SU-DHL-6 (cell line): ENCODE measurements around the gene SEC16A.

ENCODE experiments used
- H2AFZ ChIP-seq: fragments of 200-600 bp; sonication (generic); 2 replicates; pipeline ENCODE4 v1.6.1; 2014; ENCODE audit warnings: low read depth, mild to moderate bottlenecking, moderate library complexity, mixed read lengths, antibody characterized with exemption, low read length; ENCODE audit not compliant: severe bottlenecking
- H3F3A ChIP-seq: fragments of 200-600 bp; shearing (Covaris generic); 2 replicates; pipeline ENCODE4 v1.6.0; 2016; ENCODE audit warnings: antibody characterized with exemption, mild to moderate bottlenecking; ENCODE audit not compliant: insufficient read depth
- H3K27ac ChIP-seq: fragments of 200-600 bp; sonication (generic); 2 replicates; pipeline ENCODE4 v1.5.1; 2016; ENCODE audit warnings: low read depth, mild to moderate bottlenecking, low read length, moderate library complexity, mixed read lengths
- H3K27me3 ChIP-seq: fragments of 200-600 bp; sonication (generic), shearing (Covaris generic); 2 replicates; pipeline ENCODE4 v1.6.0; 2014; ENCODE audit warnings: mild to moderate bottlenecking, low read length
- H3K36me3 ChIP-seq: fragments of 200-600 bp; sonication (generic); 2 replicates; pipeline ENCODE4 v1.6.1; 2014; ENCODE audit warnings: mild to moderate bottlenecking, low read length, mixed read lengths
- H3K4me2 ChIP-seq: fragments of 300-600, 200-600 bp; shearing (Covaris generic), sonication (generic); 2 replicates; pipeline ENCODE4 v1.6.0; 2014; ENCODE audit warnings: low read length, low read depth, mild to moderate bottlenecking; ENCODE audit not compliant: poor library complexity, severe bottlenecking
- H3K4me3 ChIP-seq: fragments of 200-600 bp; sonication (generic); 2 replicates; pipeline ENCODE4 v1.5.1; 2014; ENCODE audit warnings: antibody characterized with exemption, low read length, mild to moderate bottlenecking, mixed read lengths; ENCODE audit not compliant: insufficient read depth, poor library complexity, severe bottlenecking
- H3K79me2 ChIP-seq: fragments of 200-600 bp; sonication (generic); 2 replicates; pipeline ENCODE4 v1.6.1; 2014; ENCODE audit warnings: mild to moderate bottlenecking, low read length, moderate library complexity; ENCODE audit not compliant: insufficient read depth
- H3K9ac ChIP-seq: fragments of 200-600 bp; sonication (generic); 2 replicates; pipeline ENCODE4 v1.7.0; 2014; ENCODE audit warnings: mild to moderate bottlenecking, low read length
- H3K9me2 ChIP-seq: fragments of 200-600 bp; sonication (generic); replicated peaks from 2 replicates; pipeline ENCODE4 v1.6.1; 2014; ENCODE audit warnings: low read length; ENCODE audit not compliant: insufficient read depth
- H3K9me3 ChIP-seq: fragments of 200-600 bp; sonication (generic); 2 replicates; pipeline ENCODE4 v1.6.1; 2014; ENCODE audit warnings: low read length, mixed read lengths; ENCODE audit not compliant: insufficient read depth
- H4K20me1 ChIP-seq: fragments of 200-600 bp; sonication (generic); 2 replicates; pipeline ENCODE4 v1.6.1; 2014; ENCODE audit warnings: low read depth, mild to moderate bottlenecking, antibody characterized with exemption, low read length, moderate library complexity, mixed read lengths
- EZH2phosphoT487 ChIP-seq: fragments of 200-600 bp; sonication (generic), shearing (Covaris generic); conservative IDR thresholded peaks from 2 replicates; pipeline ENCODE4 v1.6.1; 2018; ENCODE audit warnings: mild to moderate bottlenecking, antibody characterized with exemption, low read length, moderate library complexity, mixed read lengths
- TF ChIP-seq, protein P1 (sequence below): fragments of 200-600 bp; sonication (generic); IDR thresholded peaks from one replicate; pipeline ENCODE4 v1.5.1; 2017; ENCODE audit warnings: antibody characterized with exemption, mild to moderate bottlenecking, low read length, moderate library complexity; ENCODE audit not compliant: insufficient read depth, poor library complexity, severe bottlenecking

The SEC16A gene

DNA sequence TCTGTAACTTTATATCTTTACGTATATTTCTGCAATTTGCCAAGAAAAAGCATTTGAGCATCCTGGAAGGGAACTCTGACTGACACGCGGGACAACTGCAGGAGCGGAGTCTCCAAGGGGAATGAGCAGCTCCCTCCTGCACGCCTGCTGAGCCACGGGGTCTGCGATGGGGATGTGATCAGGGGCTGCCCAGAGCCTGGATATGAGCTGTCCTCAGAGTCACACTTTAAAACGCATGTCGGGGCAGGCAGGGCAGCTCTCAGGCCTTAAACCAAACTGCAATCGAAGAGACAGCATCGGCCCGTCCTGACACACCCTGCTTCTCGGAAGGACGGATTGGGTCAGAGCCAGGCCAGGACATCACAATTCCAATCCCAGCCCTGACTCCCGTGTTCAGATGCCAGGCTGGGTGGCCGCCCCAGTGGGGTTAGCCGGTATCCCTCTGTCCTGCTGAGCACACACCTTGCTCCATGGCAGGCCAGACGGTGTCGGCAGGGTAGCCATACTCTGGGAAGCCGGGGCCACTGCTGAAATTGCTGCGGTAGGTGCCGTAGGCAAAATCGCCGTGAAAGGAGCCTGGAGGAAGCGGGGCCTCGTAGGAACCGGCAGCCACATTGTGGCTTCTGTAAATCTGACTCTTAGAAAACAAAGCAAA is 17.2 kb downstream of the SEC16A start:
- H3K9me3 ChIP-seq: no peaks in the 10 kb centered on the region
- no peaks in the 10 kb centered on the region for H3K9me2 ChIP-seq
- H4K20me1 ChIP-seq: no peaks in the 10 kb centered on the region
- no peak overlapping the region for H3K4me2 ChIP-seq
- H2AFZ ChIP-seq: no peak overlapping the region
- H3K9ac ChIP-seq: no peak overlapping the region
- TF ChIP-seq, protein P1, sequence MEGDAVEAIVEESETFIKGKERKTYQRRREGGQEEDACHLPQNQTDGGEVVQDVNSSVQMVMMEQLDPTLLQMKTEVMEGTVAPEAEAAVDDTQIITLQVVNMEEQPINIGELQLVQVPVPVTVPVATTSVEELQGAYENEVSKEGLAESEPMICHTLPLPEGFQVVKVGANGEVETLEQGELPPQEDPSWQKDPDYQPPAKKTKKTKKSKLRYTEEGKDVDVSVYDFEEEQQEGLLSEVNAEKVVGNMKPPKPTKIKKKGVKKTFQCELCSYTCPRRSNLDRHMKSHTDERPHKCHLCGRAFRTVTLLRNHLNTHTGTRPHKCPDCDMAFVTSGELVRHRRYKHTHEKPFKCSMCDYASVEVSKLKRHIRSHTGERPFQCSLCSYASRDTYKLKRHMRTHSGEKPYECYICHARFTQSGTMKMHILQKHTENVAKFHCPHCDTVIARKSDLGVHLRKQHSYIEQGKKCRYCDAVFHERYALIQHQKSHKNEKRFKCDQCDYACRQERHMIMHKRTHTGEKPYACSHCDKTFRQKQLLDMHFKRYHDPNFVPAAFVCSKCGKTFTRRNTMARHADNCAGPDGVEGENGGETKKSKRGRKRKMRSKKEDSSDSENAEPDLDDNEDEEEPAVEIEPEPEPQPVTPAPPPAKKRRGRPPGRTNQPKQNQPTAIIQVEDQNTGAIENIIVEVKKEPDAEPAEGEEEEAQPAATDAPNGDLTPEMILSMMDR: no peak
- no peak for TF ChIP-seq EZH2phosphoT487
- no peaks in the 10 kb centered on the region for H3F3A ChIP-seq
- peaks cover 3% of the 10 kb centered on the region; the same call in 1 of the 2 replicates for H3K36me3 ChIP-seq
- no peaks in the 10 kb centered on the region for H3K27me3 ChIP-seq
- H3K4me3 ChIP-seq: no peak overlapping the region
- H3K27ac ChIP-seq: no peak overlapping the region
- H3K79me2 ChIP-seq: no peaks in the 10 kb centered on the region; the same call in 1 of the 2 replicates

DNA sequence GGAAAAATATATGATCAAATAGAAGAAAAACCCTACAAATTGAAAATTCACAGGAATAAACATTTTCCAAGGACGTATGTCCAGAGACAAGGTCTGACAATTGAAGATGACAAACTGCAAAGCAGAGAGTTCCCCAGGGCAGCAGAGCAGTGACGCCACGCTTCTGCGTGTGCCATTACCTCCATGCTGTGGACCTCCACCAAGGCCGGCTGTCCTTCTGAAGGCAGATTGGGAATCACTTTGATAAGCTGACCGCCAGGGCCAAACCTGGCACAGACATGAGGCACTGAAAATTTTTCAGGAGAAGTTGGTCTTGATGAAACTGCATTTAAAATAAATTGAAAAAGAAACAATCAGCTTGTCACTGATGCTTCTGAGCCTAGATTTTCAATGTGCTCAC is 18.6 kb downstream of the SEC16A start:
- Histone ChIP-seq H3K9me3 (no peaks in the 10 kb centered on the region), H3K27me3 (no peaks in the 10 kb centered on the region), H3K4me2 (no peak overlapping the region), H2AFZ (no peak overlapping the region), H3K4me3 (no peak overlapping the region), H3K9ac (no peak overlapping the region), H3K79me2 (no peaks in the 10 kb centered on the region), H3K36me3 (peaks cover 3% of the 10 kb centered on the region; the same call in 1 of the 2 replicates), H4K20me1 (no peaks in the 10 kb centered on the region), H3K9me2 (no peaks in the 10 kb centered on the region), H3F3A (no peaks in the 10 kb centered on the region), H3K27ac (no peak overlapping the region)
- no peak for TF ChIP-seq EZH2phosphoT487
- TF ChIP-seq, protein P1: no peak

DNA sequence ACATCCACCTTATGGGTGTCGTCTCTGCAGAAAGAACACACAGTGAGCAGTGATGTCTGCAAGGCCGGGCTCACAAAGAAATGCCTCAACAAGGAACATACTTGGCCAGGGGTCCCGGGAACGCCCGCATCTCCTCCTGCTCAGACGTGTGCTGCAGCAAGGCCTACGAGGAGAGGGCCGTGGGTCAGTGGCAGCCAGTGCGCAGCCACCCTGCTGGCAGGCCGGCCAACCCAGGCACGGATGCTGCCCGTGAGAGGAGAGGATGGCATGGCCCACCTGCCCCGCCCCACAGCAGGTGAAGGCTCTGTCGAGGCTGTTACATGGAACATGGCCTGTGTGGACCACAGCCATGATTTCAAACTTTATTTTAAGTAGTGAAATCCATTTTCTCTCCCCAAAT is 19.3 kb downstream of the SEC16A start:
- Histone ChIP-seq H3K4me3 (no peak overlapping the region), H3F3A (no peaks in the 10 kb centered on the region), H3K4me2 (no peak overlapping the region), H2AFZ (no peak overlapping the region), H3K27me3 (no peaks in the 10 kb centered on the region), H3K9ac (no peak overlapping the region), H3K27ac (no peak overlapping the region), H3K36me3 (peaks cover 3% of the 10 kb centered on the region; the same call in 1 of the 2 replicates), H3K9me2 (no peaks in the 10 kb centered on the region), H3K79me2 (no peaks in the 10 kb centered on the region), H3K9me3 (no peaks in the 10 kb centered on the region), H4K20me1 (no peaks in the 10 kb centered on the region)
- TF ChIP-seq, protein P1: no peak
- no peak for TF ChIP-seq EZH2phosphoT487
